Gastroesophageal sphincter (tissue), 4 donors: ENCODE data around the gene TPX2. TPM values are rescaled to one million over a fixed set of nuclear protein-coding genes. Genes with fewer than 3 reads are reported as not detected.

ENCODE experiments used
- ATAC-seq: fragments of 150-250 bp; one replicate; pipeline ENCODE4 v1.9.1; 2016; ENCODE audit warnings: mild to moderate bottlenecking, moderate library complexity
- H3K27ac ChIP-seq, 4 donors: fragments of 200-600 bp; sonication (generic) in 3 of 4; 1 replicate in 3 of 4; 2 replicates in 1 of 4; pipeline ENCODE4 v1.5.1; 2016 to 2019
- H3K27me3 ChIP-seq: fragments of 200-600 bp; sonication (generic); one replicate; pipeline ENCODE4 v1.5.1; 2019
- H3K36me3 ChIP-seq, 2 donors: fragments of 200-600 bp; sonication (generic); one replicate each; pipeline ENCODE4 v1.5.1; 2019; ENCODE audit warnings: control low read depth in 1 of 2
- H3K4me1 ChIP-seq, 3 donors: fragments of 200-600 bp; sonication (generic); 1 replicate in 2 of 3; 2 replicates in 1 of 3; pipeline ENCODE4 v1.5.1; 2016 to 2019; ENCODE audit warnings: control low read depth in 2 of 3
- H3K4me3 ChIP-seq, 2 donors: fragments of 200-600 bp; sonication (generic); one replicate each; pipeline ENCODE4 v1.5.1; 2019; ENCODE audit warnings: mild to moderate bottlenecking in 1 of 2, moderate library complexity in 1 of 2
- H3K9me3 ChIP-seq, 3 donors: fragments of 200-600 bp; sonication (generic); one replicate each; pipeline ENCODE4 v1.5.1; 2017 to 2019; ENCODE audit warnings: control low read depth in 2 of 3
- CTCF ChIP-seq, 4 experiments: fragments of 200-600 bp in 2 of 4; fragments of 450-650 bp in 2 of 4; sonication (generic) in 1 of 4; IDR thresholded peaks; one replicate each; pipeline ENCODE4 v1.5.1; 2017 to 2019; ENCODE audit warnings: antibody characterized with exemption in 4 of 4, mild to moderate bottlenecking in 2 of 4, moderate library complexity in 2 of 4
- EP300 ChIP-seq: sonication (generic); formaldehyde crosslinking; IDR thresholded peaks from one replicate; pipeline ENCODE4 v1.6.1; 2017; ENCODE audit warnings: antibody characterized with exemption, mild to moderate bottlenecking
- POLR2A ChIP-seq, 2 donors: fragments of 450-650 bp; IDR thresholded peaks; one replicate each; pipeline ENCODE4 v1.6.1; 2017; ENCODE audit warnings: antibody characterized with exemption in 2 of 2, mild to moderate bottlenecking in 2 of 2, moderate library complexity in 1 of 2
- POLR2AphosphoS5 ChIP-seq: sonication (generic); formaldehyde crosslinking; IDR thresholded peaks from one replicate; pipeline ENCODE4 v1.6.1; 2017; ENCODE audit warnings: antibody characterized with exemption
- WGBS, 2 donors: methylation state at CpG; one replicate each; pipeline ENCODE4 v1.1.5; 2018; ENCODE audit warnings: low coverage in 1 of 2; 5-methylcytosine and 5-hydroxymethylcytosine counted together
- total RNA-seq, 4 donors: library from RNA; depleted of rRNA; stranded (reverse); fragments of >200 nt; gene quantifications; one replicate each; pipeline ENCODE4 v1.1.0, GENCODE V29; 2016

Gene TPX2
- total RNA-seq, 4 donors from 2014 or later: 0.13 to 1.4 (median 0.74) TPM

- H3K27ac ChIP-seq: peak overlapping the region; percentile 93 to 99 (median 96)
- peaks cover 2 to 53% (median 32%) of the 10 kb centered on the region in 3 donors for H3K4me1 ChIP-seq
- peak overlapping the region; percentile 88 to 89 for H3K4me3 ChIP-seq
- no peaks in the 10 kb centered on the region for H3K27me3 ChIP-seq
- 67 to 68% methylated on average over 8 of the region's 22 CpGs for WGBS, 2 donors
- no peaks in the 10 kb centered on the region for H3K9me3 ChIP-seq
- peaks cover 0 to 21% of the 10 kb centered on the region in 2 donors for H3K36me3 ChIP-seq
- no peak for TF ChIP-seq EP300
- no peak for TF ChIP-seq CTCF (IDR thresholded peaks at IDR 0.05)
- TF ChIP-seq POLR2A (IDR thresholded peaks at IDR 0.05): no peak
- TF ChIP-seq POLR2AphosphoS5: no peak
- ATAC-seq: no peak
These were observed 17.5 kb upstream of the TPX2 start for GRCh38 chr20:31721408-31722256.

- peaks cover 0 to 21% of the 10 kb centered on the region in 2 donors for H3K36me3 ChIP-seq
- H3K9me3 ChIP-seq: no peaks in the 10 kb centered on the region
- H3K4me3 ChIP-seq: peak within 1 kb of the TSS; percentile 88 to 89
- WGBS, 2 donors: 0% methylated on average over 5 to 14 of the region's 38 CpGs
- H3K4me1 ChIP-seq: peaks cover 2 to 45% (median 24%) of the 10 kb centered on the region in 3 donors
- peak; percentile 58 to 89 (median 78) for TF ChIP-seq CTCF (IDR thresholded peaks at IDR 0.05)
- peak; percentile 55 to 64 for TF ChIP-seq POLR2A (IDR thresholded peaks at IDR 0.05)
- no peak for TF ChIP-seq EP300
- TF ChIP-seq POLR2AphosphoS5: peak; percentile 51
- H3K27ac ChIP-seq: peak within 1 kb of the TSS; percentile 93 to 99 (median 96)
- ATAC-seq: peak; percentile 77
- no peaks in the 10 kb centered on the region for H3K27me3 ChIP-seq
These were observed 16.6 kb upstream of the TPX2 start, which contains the start of gene BCL2L1 for GRCh38 chr20:31722257-31723068. Gene BCL2L1, minus strand, starts transcription at chr20:31722868. Its CDS starts 650 bp downstream, at chr20:31722218.

GRCh38 chr20:31723069-31723318 is 16.1 kb upstream of the TPX2 start:
- H3K4me1 ChIP-seq: peaks cover 0 to 40% (median 18%) of the 10 kb centered on the region in 3 donors
- H3K36me3 ChIP-seq: peaks cover 0 to 17% of the 10 kb centered on the region in 2 donors
- H3K9me3 ChIP-seq: no peaks in the 10 kb centered on the region
- H3K27me3 ChIP-seq: no peaks in the 10 kb centered on the region
- peak overlapping the region; percentile 93 to 99 (median 96) for H3K27ac ChIP-seq
- 0% methylated on average over 5 of the region's 10 CpGs; no CpG with 5 or more reads in 1 of the 2 donors for WGBS, 2 donors
- peak overlapping the region; percentile 88 to 89 for H3K4me3 ChIP-seq
- ATAC-seq: no peak
- TF ChIP-seq POLR2AphosphoS5 (no peak), POLR2A (IDR thresholded peaks at IDR 0.05) (no peak), EP300 (no peak), CTCF (IDR thresholded peaks at IDR 0.05) (no peak)

- no peaks in the 10 kb centered on the region for H3K27me3 ChIP-seq
- WGBS, 2 donors: 0 to 5% methylated on average over 1 to 4 of the region's 77 CpGs
- H3K27ac ChIP-seq: peak overlapping the region; percentile 93 to 99 (median 96)
- TF ChIP-seq CTCF (IDR thresholded peaks at IDR 0.05) (peak; percentile 91 to 98 (median 96)), EP300 (no peak), POLR2AphosphoS5 (peak; percentile 51), POLR2A (IDR thresholded peaks at IDR 0.05) (peak; percentile 47 to 53)
- peaks cover 0 to 16% of the 10 kb centered on the region in 2 donors for H3K36me3 ChIP-seq
- no peaks in the 10 kb centered on the region for H3K9me3 ChIP-seq
- peak overlapping the region; percentile 88 to 89 for H3K4me3 ChIP-seq
- peak; percentile 96 for ATAC-seq
- H3K4me1 ChIP-seq: peaks cover 0 to 35% (median 16%) of the 10 kb centered on the region in 3 donors
These were observed 15.6 kb upstream of the TPX2 start for GRCh38 chr20:31723319-31724078.
